Fibroblast of skin of abdomen (primary cell): ENCODE data around the gene TMEM225. TPM values are rescaled to one million over a fixed set of nuclear protein-coding genes. Genes with fewer than 3 reads are reported as not detected.
"Not testable (repeated sequence)": the region's sequence is repeated elsewhere in the genome, so short reads cannot be mapped to it uniquely, and the experiment has no call there.

Experiments used
- DNase-seq: peaks from one replicate; pipeline ENCODE4 v3.0.0-alpha.2; 2013
- polyA plus RNA-seq, 2 experiments: library from polyadenylated mRNA; unstranded; fragments of 120-200 nt; gene quantifications; one replicate each; pipeline ENCODE4 v1.2.1, GENCODE V29; 2013; ENCODE audit not compliant: insufficient read length in 2 of 2

The TMEM225 gene, protein sequence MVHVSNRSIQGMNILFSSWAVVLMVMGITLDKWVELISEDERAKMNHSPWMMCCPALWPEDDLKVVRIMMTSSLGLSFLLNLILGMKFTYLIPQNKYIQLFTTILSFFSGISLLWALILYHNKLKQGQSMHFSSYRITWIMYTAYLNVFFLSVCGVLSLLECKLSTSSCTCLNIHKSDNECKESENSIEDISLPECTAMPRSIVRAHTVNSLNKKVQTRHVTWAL
- not detected for polyA plus RNA-seq (2013, experiment 1 of 2; ENCODE audit: insufficient read length)
- polyA plus RNA-seq (2013, experiment 2 of 2; ENCODE audit: insufficient read length) = not detected

DNA sequence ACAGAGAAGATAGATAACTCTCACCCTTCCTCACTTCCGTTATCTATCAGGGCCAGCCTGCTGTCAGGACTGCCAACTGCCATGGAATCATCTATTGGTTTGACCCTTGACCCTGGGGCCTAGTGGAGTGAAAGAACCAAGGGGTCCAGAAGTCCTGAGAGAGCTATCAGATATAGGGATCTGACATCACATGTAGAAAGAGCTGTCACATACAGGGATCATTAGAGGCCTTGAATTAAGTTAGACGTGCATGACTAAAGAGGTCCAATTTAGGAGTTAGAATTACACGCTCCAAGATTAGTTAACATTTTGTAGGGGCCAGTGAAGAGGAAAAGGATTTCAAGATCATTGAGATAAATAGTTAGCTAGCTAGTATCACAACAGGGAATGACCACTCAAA, at the start of gene TMEM225:
Gene TMEM225 (minus strand): TSS at position 101 of the 400 bp plus-strand sequence. CDS start 245 bp downstream, outside the sequence.
- DNase-seq = no peak

DNA sequence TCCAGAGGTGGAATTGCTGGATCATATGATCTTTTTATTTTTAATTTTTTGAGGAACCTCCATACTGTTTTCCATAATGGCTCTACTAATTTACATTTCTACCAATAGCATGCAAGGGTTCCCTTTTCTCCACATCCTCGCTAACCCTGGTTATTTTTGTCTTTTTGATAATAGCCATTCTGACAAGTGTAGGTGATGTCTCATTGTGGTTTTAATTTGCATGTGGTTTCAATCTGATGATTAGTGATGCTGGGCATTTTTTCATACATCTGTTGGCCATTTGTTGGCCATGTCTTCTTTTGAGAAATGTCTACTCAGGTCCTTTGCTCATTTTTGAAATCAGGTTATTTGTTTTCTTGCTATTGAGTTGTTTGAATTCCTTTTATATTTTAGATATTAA, 38.6 kb upstream of the TMEM225 start:
- DNase-seq = no peak

DNA sequence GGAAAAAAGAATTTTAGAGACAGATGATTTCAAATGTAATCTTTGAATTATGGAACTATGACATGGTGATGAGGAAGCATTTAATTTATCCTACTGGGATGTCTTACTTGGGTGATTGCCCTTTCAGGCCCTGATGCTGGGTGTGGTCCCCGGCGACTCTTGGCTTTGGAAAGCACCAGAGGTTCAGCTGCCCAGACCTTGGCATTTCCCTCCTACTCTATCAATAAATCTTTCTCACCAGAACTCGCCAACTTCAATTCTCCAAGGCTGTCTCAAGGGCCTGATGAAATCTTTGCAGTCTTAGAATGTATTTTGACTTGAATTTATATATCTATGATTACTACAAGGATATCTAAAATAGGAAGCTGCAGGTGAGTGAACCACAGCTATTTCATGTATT, 35.5 kb upstream of the TMEM225 start:
- no peak for DNase-seq

DNA sequence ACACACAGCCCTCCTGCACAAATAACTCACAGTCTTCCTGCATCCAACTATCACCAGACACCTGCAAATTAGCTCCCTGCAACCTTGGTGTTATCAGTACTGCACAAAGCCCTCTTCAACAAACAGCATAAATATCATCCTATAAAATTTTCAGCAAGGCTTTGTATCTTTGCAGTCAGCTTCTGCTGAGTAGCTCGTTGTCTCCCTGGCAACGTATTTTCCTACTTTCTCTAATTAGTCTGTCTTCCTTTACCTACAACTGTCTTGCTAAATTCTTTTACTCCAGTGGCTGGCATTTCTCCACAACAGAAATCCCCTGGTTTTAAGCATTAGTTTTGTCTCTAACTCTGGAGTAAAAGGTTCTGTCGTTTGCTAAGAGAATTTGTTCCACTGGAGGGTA, 20.4 kb upstream of the TMEM225 start:
- DNase-seq = no peak

DNA sequence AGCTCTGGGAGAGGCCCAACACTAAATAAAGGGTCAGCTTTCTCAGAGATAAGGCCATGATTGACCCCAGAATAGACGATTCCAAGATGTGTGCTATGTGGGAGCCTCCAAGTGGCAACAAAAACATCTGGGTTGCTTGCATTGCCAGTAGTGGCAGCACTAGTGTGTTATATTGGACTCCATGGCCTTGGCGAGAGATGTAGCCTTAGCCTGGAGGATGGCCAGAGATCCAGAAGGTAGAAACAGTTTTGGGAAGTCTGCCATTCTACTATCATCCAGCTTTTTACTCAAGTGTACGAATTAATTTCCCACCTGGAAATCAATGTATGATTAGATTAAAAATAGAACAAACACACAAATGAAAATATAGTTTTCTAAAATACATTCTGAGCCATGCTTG, 19.5 kb upstream of the TMEM225 start:
- no peak for DNase-seq

- no peak for DNase-seq
Observed at GRCh38 chr11:123903932-123904331, 18.5 kb upstream of the TMEM225 start.

DNA sequence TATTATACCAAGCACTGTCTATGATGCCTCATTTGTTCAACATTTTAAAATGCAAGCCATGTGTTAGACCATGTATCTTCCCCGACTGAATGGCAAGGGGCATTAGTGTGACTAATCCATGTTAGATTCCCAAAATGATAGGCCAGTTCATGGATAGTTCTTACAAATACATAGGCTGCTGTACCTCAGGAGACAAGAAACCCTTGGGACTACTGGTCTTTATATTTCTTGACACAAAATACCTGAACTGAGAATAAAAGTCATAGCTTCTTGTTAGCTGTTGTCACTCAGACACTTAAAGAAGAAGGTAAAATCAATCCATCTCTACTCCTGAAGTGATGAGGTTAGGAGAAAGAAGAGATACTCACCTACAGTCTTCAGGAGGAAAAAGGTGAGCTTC, 16.4 kb upstream of the TMEM225 start, which contains the start of gene OR8D4:
Gene OR8D4 (plus strand): TSS at position 301 of the 400 bp plus-strand sequence. CDS start 4,265 bp downstream, outside the sequence.
- no peak for DNase-seq

- DNase-seq = no peak
Observed at GRCh38 chr11:123899792-123900191, 14.3 kb upstream of the TMEM225 start.

DNA sequence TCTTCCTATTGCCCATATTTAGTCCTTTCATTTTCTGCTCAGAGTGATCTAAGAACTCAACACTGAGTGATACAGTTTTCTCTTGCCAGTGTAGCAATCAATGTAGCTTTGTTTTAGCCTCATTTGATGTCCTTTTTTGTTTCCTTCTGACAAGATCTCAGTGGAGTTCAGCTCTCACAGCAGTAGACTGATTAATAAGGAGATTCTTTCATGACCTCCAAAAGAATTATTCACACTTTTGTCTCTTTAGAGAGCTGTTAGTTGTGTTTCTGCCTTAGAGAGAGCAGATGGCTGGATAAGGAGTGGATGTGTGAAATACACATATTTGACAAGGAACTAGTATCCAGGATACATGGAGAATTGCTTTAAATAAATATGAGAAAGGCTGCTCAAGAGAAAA, 6.6 kb upstream of the TMEM225 start:
- DNase-seq = no peak

DNA sequence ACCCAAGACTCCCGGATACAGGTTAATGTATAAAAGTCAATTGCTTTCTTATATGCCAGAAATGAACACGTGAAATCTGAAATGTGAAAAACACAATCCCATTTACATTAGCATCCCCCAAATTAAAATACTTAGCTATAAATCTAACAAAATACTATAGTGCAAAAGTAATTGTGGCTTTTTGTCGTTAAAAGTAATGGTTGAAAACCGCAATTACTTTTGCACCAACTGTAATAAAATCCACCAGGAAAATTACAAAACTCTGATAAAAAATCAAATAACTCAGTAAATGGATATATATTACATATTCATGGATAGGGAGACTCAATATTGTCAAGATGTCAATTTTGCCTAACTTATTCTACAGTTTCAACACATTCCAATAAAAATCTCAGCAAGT, 4.6 kb downstream of the TMEM225 start:
- DNase-seq = no peak

DNA sequence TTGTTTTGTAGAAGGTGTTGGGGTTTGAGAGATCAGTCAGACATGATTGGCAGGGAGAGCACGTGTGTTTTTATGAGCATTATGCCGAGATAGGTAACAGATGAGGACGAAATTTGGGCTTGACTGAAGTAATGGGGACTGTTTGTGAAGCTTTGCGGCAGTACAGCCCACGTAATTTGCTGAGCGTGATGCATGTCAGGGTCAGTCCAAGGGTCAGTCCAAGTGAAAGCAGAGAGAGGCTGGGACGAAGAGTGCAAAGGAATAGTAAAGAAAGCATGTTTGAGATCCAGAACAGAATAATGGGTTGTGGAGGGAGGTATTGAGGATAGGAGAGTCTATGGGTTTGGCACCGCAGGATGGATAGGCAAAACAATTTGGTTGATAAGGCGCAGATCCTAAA, 17.7 kb downstream of the TMEM225 start:
- not testable (repeated sequence) for DNase-seq

- DNase-seq = not testable (repeated sequence)
Observed at GRCh38 chr11:123865293-123865692, 20.2 kb downstream of the TMEM225 start.

- no peak for DNase-seq
Observed at GRCh38 chr11:123859731-123860130, 25.7 kb downstream of the TMEM225 start.

DNA sequence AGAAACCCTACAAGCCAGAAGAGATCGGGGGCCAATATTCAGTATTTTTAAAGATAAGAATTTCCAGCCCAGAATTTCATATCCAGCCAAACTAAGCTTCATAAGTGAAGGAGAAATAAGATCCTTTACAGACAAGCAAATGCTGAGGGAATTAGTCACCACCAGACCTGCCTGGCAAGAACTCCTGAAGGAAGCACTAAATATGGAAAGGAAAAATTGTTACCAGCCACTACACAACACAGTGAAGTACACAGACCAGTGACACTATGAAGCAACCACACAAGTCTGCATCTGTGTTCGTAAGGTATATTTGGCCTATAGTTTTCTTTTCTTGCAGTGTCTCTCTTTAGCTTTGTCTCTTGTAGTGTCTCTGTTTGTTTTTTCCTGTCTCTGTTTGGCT, 29.0 kb downstream of the TMEM225 start:
- no peak for DNase-seq

DNA sequence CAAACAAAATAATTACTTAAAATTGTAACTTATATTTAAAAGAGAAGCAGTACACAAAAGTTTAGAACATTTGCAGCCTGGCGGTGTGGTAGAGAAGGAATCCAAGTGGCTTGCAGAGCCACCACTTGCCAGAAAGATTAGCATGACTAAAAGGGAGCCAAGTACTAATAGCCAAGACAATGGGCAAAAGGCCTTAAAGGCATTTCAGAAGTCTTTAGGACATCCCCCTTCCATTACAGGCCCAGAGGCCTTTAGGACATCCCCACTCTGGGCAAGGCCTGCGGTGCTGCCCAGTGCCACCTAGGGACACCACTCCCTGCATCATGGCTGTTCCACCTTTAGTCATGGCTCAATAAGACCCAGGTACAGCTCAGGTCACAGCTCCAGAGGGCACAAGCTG, 32.4 kb downstream of the TMEM225 start:
- DNase-seq = no peak

DNA sequence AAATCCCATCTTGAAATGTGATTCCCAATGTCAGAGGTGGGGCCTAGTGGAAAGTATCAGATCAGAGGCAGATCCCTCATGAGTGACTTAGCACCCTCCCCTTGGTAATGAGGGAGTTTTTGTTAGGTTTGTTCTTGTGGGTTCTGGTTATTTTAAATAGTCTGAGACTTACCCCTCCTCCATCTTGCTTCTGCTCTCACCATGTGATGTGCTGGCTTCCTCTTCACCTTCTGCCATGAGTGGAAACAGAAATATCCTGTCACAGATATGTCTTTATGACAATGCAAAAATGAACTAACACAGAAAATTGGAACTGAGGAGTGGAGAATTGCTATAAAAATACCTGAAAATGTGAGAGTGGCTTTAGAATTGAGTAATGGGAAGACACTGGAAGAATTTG, 33.1 kb downstream of the TMEM225 start:
- DNase-seq = no peak

DNA sequence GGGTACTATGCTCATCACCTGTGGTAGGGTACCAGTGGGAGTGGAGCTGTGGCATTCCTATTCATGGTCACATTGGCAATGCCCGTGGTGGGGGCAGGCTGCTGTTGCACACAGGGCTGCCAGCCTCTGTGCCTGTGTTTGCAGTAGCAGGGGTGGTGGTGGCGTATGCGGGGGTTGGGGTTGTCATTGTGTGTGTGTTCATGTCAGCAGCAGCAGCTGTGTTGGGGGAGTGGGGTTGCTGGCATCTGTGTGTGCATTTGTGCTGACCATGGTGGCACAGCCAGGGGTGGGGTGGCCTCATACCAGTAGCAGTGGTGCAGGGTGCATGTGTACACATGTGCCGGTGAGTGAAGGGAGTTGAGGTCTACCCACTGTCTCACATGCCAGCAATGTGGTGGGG, 34.4 kb downstream of the TMEM225 start:
- no peak for DNase-seq

GRCh38 chr11:123841174-123841573, 44.3 kb downstream of the TMEM225 start:
- DNase-seq = no peak

DNA sequence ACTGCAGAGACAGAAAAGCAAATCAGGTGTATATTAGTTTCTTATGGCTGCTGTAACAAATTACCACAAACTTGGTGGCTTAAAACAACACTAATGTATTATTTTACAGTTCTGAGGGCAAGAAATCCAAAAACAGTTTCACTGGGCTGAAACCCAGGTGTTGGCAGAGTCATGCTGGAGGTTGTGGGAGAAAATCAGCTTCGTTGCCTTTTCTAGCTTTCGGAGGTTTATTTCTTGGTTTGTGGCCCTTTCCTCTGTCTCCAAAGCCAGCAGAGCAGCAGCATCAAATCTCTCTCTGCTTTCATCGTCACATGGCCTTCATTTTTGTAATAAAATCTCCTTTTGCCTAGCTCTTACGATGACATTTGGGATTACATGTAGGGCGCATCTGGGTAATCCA, 46.3 kb downstream of the TMEM225 start:
- no peak for DNase-seq

DNA sequence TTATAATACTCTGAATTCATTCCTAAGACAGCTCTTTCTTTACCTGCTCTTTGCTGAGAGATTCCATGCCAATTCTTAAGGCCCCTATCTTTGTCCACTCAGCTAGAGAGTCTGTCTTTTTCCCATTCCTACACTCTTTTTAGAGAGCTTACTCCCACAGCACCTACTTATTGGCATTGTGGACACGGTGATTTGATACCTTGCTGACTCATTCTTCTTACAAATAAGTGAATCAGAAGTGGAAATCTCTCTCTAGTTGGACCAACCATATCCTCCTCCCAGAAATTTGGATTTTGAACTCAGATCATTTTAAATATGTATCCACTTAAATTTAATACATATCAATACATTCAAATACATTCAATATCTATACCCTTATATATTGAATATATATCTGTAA, 46.8 kb downstream of the TMEM225 start:
- no peak for DNase-seq

- no peak for DNase-seq
Observed at GRCh38 chr11:123838199-123838598, 47.3 kb downstream of the TMEM225 start.

- no peak for DNase-seq
Observed at GRCh38 chr11:123833095-123833494, 52.4 kb downstream of the TMEM225 start.
